HepG2 (cell line): ENCODE results near the gene NT5DC2. TPM values are rescaled to one million over a fixed set of nuclear protein-coding genes. Genes with fewer than 3 reads are reported as not detected.

Source experiments
- ATF1 ChIP-seq: IDR thresholded peaks from 2 replicates; pipeline ENCODE4 v1.6.1; 2016; ENCODE audit warnings: mild to moderate bottlenecking, control low read depth
- BRD4 ChIP-seq: sonication (generic); formaldehyde crosslinking; IDR thresholded peaks from 2 replicates; pipeline ENCODE4 v1.4.0; 2020; ENCODE audit warnings: missing genetic modification reagents
- ELF3 ChIP-seq: IDR thresholded peaks from 2 replicates; pipeline ENCODE4 v1.6.1; 2016; ENCODE audit warnings: missing genetic modification reagents, missing compliant biosample characterization
- FOXK1 ChIP-seq: sonication (generic); formaldehyde crosslinking; IDR thresholded peaks from 2 replicates; pipeline ENCODE4 v1.4.0; 2020; ENCODE audit warnings: low read depth, missing genetic modification reagents, borderline replicate concordance
- GATA4 ChIP-seq: sonication (generic); IDR thresholded peaks from 2 replicates; pipeline ENCODE4 v1.6.1; 2016; ENCODE audit warnings: antibody characterized with exemption, low read depth, borderline replicate concordance
- GFI1 ChIP-seq: sonication (generic); formaldehyde crosslinking; IDR thresholded peaks from 2 replicates; pipeline ENCODE4 v1.5.0; 2020; ENCODE audit warnings: missing genetic modification reagents, mild to moderate bottlenecking, borderline replicate concordance
- HHEX ChIP-seq: IDR thresholded peaks from 2 replicates; pipeline ENCODE4 v1.6.1; 2016; ENCODE audit warnings: control low read depth
- MAFF ChIP-seq: IDR thresholded peaks from 2 replicates; pipeline ENCODE4 v1.6.1; 2011; ENCODE audit warnings: low read depth, low read length, improper control_type of control experiment
- MAFK ChIP-seq, 2 experiments: IDR thresholded peaks in 1 of 2; conservative IDR thresholded peaks in 1 of 2; 2 replicates each; pipeline ENCODE4 v1.6.1; 2011; ENCODE audit warnings: improper control_type of control experiment in 2 of 2, low read length in 2 of 2
- MLLT10 ChIP-seq: sonication (generic); formaldehyde crosslinking; IDR thresholded peaks from 2 replicates; pipeline ENCODE4 v1.4.0; 2020; ENCODE audit warnings: missing genetic modification reagents
- PHF20 ChIP-seq: sonication (generic); formaldehyde crosslinking; IDR thresholded peaks from 2 replicates; pipeline ENCODE4 v1.5.0; 2020; ENCODE audit warnings: mild to moderate bottlenecking, missing genetic modification reagents
- XRCC5 ChIP-seq: fragments of 200-400 bp; formaldehyde crosslinking; optimal IDR thresholded peaks from 2 replicates; pipeline ENCODE3; 2017; ENCODE audit warnings: mild to moderate bottlenecking, low read length
- ZBTB1 ChIP-seq: sonication (generic); formaldehyde crosslinking; IDR thresholded peaks from 2 replicates; pipeline ENCODE4 v1.4.0; 2020; ENCODE audit warnings: missing genetic modification reagents, borderline replicate concordance
- ZBTB2 ChIP-seq: sonication (generic); formaldehyde crosslinking; IDR thresholded peaks from 2 replicates; pipeline ENCODE4 v1.8.0; 2022; ENCODE audit warnings: low read depth, missing genetic modification reagents
- ZC3H13 ChIP-seq: sonication (generic); formaldehyde crosslinking; IDR thresholded peaks from 2 replicates; pipeline ENCODE4 v1.8.1; 2023; ENCODE audit warnings: mild to moderate bottlenecking, missing genetic modification reagents, moderate library complexity
- ZFP36 ChIP-seq: fragments of 150-350 bp; IDR thresholded peaks from 2 replicates; pipeline ENCODE4 v1.6.1; 2018; ENCODE audit warnings: borderline replicate concordance, low read length, low read depth; ENCODE audit not compliant: partially characterized antibody
- ZNF350 ChIP-seq: sonication (generic); formaldehyde crosslinking; IDR thresholded peaks from 2 replicates; pipeline ENCODE4 v1.4.0; 2020; ENCODE audit warnings: mild to moderate bottlenecking, low read depth, missing genetic modification reagents, borderline replicate concordance
- ZNF432 ChIP-seq: sonication (generic); formaldehyde crosslinking; IDR thresholded peaks from 2 replicates; pipeline ENCODE4 v1.5.0; 2020; ENCODE audit warnings: missing genetic modification reagents, mild to moderate bottlenecking, borderline replicate concordance
- ZNF564 ChIP-seq: sonication (generic); formaldehyde crosslinking; IDR thresholded peaks from 2 replicates; pipeline ENCODE4 v1.8.1; 2023; ENCODE audit warnings: mild to moderate bottlenecking, missing genetic modification reagents
- ZNF598 ChIP-seq: sonication (generic); formaldehyde crosslinking; IDR thresholded peaks from 2 replicates; pipeline ENCODE4 v1.5.1; 2020; ENCODE audit warnings: mild to moderate bottlenecking, missing genetic modification reagents, borderline replicate concordance
- ZNF761 ChIP-seq: sonication (generic); formaldehyde crosslinking; conservative IDR thresholded peaks from 2 replicates; pipeline ENCODE4 v1.4.0; 2020; ENCODE audit warnings: mild to moderate bottlenecking, missing genetic modification reagents
- ZNF772 ChIP-seq: sonication (generic); formaldehyde crosslinking; IDR thresholded peaks from 2 replicates; pipeline ENCODE4 v1.5.0; 2020; ENCODE audit warnings: mild to moderate bottlenecking, missing genetic modification reagents
- ZNF883 ChIP-seq: sonication (generic); formaldehyde crosslinking; IDR thresholded peaks from 2 replicates; pipeline ENCODE4 v1.5.1; 2020; ENCODE audit warnings: mild to moderate bottlenecking, missing genetic modification reagents; ENCODE audit errors: not compliant biosample characterization
- polyA plus RNA-seq, 8 experiments: library from polyadenylated mRNA; depleted of rRNA in 3 of 8; stranded (reverse) in 7 of 8; unstranded in 1 of 8; fragments of >200 nt; fragmentation: Illumina TruSeq in 4 of 8; extraction: Trizol in 4 of 8; gene quantifications; 2 replicates each; pipeline versions ENCODE4 v1.2.1 to v1.2.3, GENCODE V29; 2011 to 2016; ENCODE audit warnings: low read depth in 4 of 8, missing spikeins in 1 of 8, mixed read lengths in 1 of 8; ENCODE audit not compliant: insufficient read depth in 1 of 8
- total RNA-seq, 5 experiments: library from RNA; depleted of rRNA; stranded (reverse); fragments of >200 nt; fragmentation: Illumina TruSeq; extraction: Trizol; gene quantifications; 2 replicates each; pipeline ENCODE4 v1.2.3, GENCODE V29; 2016; ENCODE audit warnings: low read depth in 1 of 5
- TF ChIP-seq, protein P1 (sequence below): sonication (generic); formaldehyde crosslinking; IDR thresholded peaks from 2 replicates; pipeline ENCODE4 v1.8.0; 2022; ENCODE audit warnings: missing genetic modification reagents, mild to moderate bottlenecking, inconsistent platforms, borderline replicate concordance
- TF ChIP-seq, protein P2 (sequence below): sonication (generic); formaldehyde crosslinking; IDR thresholded peaks from 2 replicates; pipeline ENCODE4 v1.4.0; 2020; ENCODE audit warnings: missing genetic modification reagents
- TF ChIP-seq, protein P3 (sequence below): sonication (generic); formaldehyde crosslinking; IDR thresholded peaks from 2 replicates; pipeline ENCODE4 v1.8.1; 2023; ENCODE audit warnings: mild to moderate bottlenecking, missing genetic modification reagents

Gene NT5DC2
- total and polyA plus RNA-seq, 2 of the 13 experiments (the other 11 are each of a cell fraction or from before 2014, with no cell fraction given): 131 to 240 TPM

GRCh38 chr3:52533623-52534280 is at the start of gene NT5DC2 (continued):
- peak; percentile 69; the same call in 1 of the 2 replicates for TF ChIP-seq ZNF564 (CRISPR knock-in tag)
- no peak; the same call in 1 of the 2 replicates for TF ChIP-seq ZNF350 (CRISPR knock-in tag)
- no peak for TF ChIP-seq ATF1 (CRISPR knock-in tag)
- no peak for TF ChIP-seq GATA4
- TF ChIP-seq MAFK (conservative IDR thresholded peaks at IDR 0.05 in 1 of 2, IDR thresholded peaks at IDR 0.05 in 1 of 2; ENCODE audit: low read length in 2 of 2): no peak
- TF ChIP-seq ZBTB1 (CRISPR knock-in tag): no peak
- no peak for TF ChIP-seq ZBTB2 (CRISPR knock-in tag)
- TF ChIP-seq ELF3 (CRISPR knock-in tag): no peak
- TF ChIP-seq GFI1: peak; percentile 62; the same call in 1 of the 2 replicates
- TF ChIP-seq, protein P1, sequence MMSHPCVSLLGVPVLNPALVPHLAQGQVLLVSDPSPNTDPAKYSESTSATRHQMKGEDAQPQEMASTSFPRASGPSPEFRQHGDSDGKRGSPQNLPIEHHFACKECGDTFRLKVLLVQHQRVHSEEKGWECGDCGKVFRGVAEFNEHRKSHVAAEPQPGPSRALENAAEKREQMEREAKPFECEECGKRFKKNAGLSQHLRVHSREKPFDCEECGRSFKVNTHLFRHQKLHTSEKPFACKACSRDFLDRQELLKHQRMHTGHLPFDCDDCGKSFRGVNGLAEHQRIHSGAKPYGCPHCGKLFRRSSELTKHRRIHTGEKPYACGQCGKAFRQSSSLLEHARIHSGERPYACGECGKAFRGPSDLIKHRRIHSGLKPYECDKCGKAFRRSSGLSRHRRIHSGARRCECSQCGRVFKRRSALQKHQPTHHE (CRISPR knock-in tag): no peak
- TF ChIP-seq ZNF761 (CRISPR knock-in tag): peak; percentile 23; the same call in 1 of the 2 replicates
- TF ChIP-seq, protein P2, sequence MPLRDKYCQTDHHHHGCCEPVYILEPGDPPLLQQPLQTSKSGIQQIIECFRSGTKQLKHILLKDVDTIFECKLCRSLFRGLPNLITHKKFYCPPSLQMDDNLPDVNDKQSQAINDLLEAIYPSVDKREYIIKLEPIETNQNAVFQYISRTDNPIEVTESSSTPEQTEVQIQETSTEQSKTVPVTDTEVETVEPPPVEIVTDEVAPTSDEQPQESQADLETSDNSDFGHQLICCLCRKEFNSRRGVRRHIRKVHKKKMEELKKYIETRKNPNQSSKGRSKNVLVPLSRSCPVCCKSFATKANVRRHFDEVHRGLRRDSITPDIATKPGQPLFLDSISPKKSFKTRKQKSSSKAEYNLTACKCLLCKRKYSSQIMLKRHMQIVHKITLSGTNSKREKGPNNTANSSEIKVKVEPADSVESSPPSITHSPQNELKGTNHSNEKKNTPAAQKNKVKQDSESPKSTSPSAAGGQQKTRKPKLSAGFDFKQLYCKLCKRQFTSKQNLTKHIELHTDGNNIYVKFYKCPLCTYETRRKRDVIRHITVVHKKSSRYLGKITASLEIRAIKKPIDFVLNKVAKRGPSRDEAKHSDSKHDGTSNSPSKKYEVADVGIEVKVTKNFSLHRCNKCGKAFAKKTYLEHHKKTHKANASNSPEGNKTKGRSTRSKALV: no peak
- peak; percentile 24 for TF ChIP-seq XRCC5
- no peak for TF ChIP-seq MAFF
- no peak; the same call in 1 of the 2 replicates for TF ChIP-seq PHF20
- TF ChIP-seq MLLT10: no peak
- no peak; the same call in 1 of the 2 replicates for TF ChIP-seq BRD4 (CRISPR knock-in tag)
- TF ChIP-seq ZNF883 (CRISPR knock-in tag): peak; percentile 9
- no peak for TF ChIP-seq ZNF598
- TF ChIP-seq ZC3H13 (CRISPR knock-in tag): no peak
- TF ChIP-seq, protein P3, sequence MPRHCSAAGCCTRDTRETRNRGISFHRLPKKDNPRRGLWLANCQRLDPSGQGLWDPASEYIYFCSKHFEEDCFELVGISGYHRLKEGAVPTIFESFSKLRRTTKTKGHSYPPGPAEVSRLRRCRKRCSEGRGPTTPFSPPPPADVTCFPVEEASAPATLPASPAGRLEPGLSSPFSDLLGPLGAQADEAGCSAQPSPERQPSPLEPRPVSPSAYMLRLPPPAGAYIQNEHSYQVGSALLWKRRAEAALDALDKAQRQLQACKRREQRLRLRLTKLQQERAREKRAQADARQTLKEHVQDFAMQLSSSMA: 0 out of 2 replicates have a peak, but pooled peaks have one; percentile 22
- no peak for TF ChIP-seq HHEX (CRISPR knock-in tag)
- TF ChIP-seq FOXK1 (CRISPR knock-in tag): no peak
- no peak for TF ChIP-seq ZNF432 (CRISPR knock-in tag)
- TF ChIP-seq ZFP36: no peak
- peak; percentile 79; the same call in 1 of the 2 replicates for TF ChIP-seq ZNF772 (CRISPR knock-in tag)
